GM12878 (cell line): ENCODE results near the gene CST6. TPM values are rescaled to one million over a fixed set of nuclear protein-coding genes. Genes with fewer than 3 reads are reported as not detected.

Experiments
- ATAC-seq: fragments of 200-7000 bp; cut with Tn5 transposase; 3 replicates; pipeline ENCODE4 v1.9.1; 2020; ENCODE audit warnings: mild to moderate bottlenecking, moderate library complexity
- BruUV-seq: library from RNA; stranded (reverse); fragments of 400-500 nt; replicated peaks from 2 replicates; lab custom pipeline; 2021; lab: Mats Ljungman, UMichigan
- CTCF ChIA-PET: fragments of 300-600 bp; sonication (Branson Sonifier 250); formaldehyde crosslinking; extraction: SDS; loops from one replicate; lab custom pipeline; 2021; ENCODE audit warnings: inconsistent platforms; lab: Yijun Ruan, JAX
- POLR2A ChIA-PET: fragments of 350-600 bp; formaldehyde crosslinking; extraction: SDS; loops from one replicate; lab custom pipeline; 2021; ENCODE audit warnings: inconsistent platforms; lab: Charles Lee
- RAD21 ChIA-PET: fragments of 300-600 bp; sonication (Branson Sonifier 250); formaldehyde crosslinking; loops from one replicate; lab custom pipeline; 2023; ENCODE audit warnings: antibody characterized with exemption; ENCODE audit not compliant: unreplicated experiment; lab: Charles Lee
- SMC1A ChIA-PET: fragments of 300-600 bp; sonication (Branson Sonifier 250); formaldehyde crosslinking; loops from one replicate; lab custom pipeline; 2023; ENCODE audit not compliant: unreplicated experiment, uncharacterized antibody; lab: Charles Lee
- DNase-seq: peaks from one replicate; pipeline ENCODE4 v3.0.0-alpha.2; 2011; ENCODE audit warnings: low read depth, low spot score
- FAIRE-seq: peaks from 3 replicates; lab custom pipeline; 2011; peaks lifted over from hg19 to GRCh38; lab: Jason Lieb, UNC
- H2AFZ ChIP-seq: 2 replicates; pipeline ENCODE4 v1.6.0; 2011; ENCODE audit warnings: low read depth, low read length, control low read depth; ENCODE audit not compliant: control insufficient read depth
- H3K27ac ChIP-seq: 2 replicates; pipeline ENCODE4 v1.5.1; 2011; ENCODE audit warnings: control low read depth; ENCODE audit not compliant: control insufficient read depth, insufficient read depth
- H3K27me3 ChIP-seq, 2 experiments: replicated peaks in 1 of 2; 2 replicates each; pipeline versions ENCODE4 v1.6.0 to v1.6.1; 2011; ENCODE audit warnings: low read length in 1 of 2; ENCODE audit not compliant: control insufficient read depth in 2 of 2, insufficient read depth in 2 of 2
- H3K36me3 ChIP-seq, 2 experiments: 2 replicates each; pipeline ENCODE4 v1.5.1; 2011; ENCODE audit warnings: low read length in 1 of 2; ENCODE audit not compliant: control insufficient read depth in 2 of 2, insufficient read depth in 2 of 2
- H3K4me1 ChIP-seq: 2 replicates; pipeline ENCODE4 v1.6.1; 2011; ENCODE audit warnings: mild to moderate bottlenecking, low read length, moderate library complexity, mixed read lengths; ENCODE audit not compliant: control insufficient read depth, insufficient read depth
- H3K4me2 ChIP-seq: 2 replicates; pipeline ENCODE4 v1.6.0; 2011; ENCODE audit warnings: control low read depth; ENCODE audit not compliant: control insufficient read depth, insufficient read depth
- H3K4me3 ChIP-seq: fragments of 200-600 bp; sonication (generic); 2 replicates; pipeline ENCODE4 v1.5.1; 2016
- H3K79me2 ChIP-seq: 2 replicates; pipeline ENCODE4 v1.6.0; 2011; ENCODE audit warnings: low read length; ENCODE audit not compliant: control insufficient read depth, insufficient read depth
- H3K9ac ChIP-seq: 2 replicates; pipeline ENCODE4 v1.8.0; 2011; ENCODE audit warnings: low read length, control low read depth, mixed read lengths; ENCODE audit not compliant: control insufficient read depth, insufficient read depth
- H3K9me3 ChIP-seq: replicated peaks from 3 replicates; pipeline ENCODE4 v1.5.1; 2011; ENCODE audit warnings: mild to moderate bottlenecking, low read length; ENCODE audit not compliant: control insufficient read depth, insufficient read depth
- H4K20me1 ChIP-seq: 2 replicates; pipeline ENCODE4 v1.6.0; 2011; ENCODE audit not compliant: control insufficient read depth, insufficient read depth
- CBX3 ChIP-seq: fragments of 200-600 bp; sonication (generic); IDR thresholded peaks from 2 replicates; pipeline ENCODE4 v1.6.1; 2016; ENCODE audit warnings: low read depth, borderline replicate concordance
- HCFC1 ChIP-seq: fragments of 150-350 bp; IDR thresholded peaks from 2 replicates; pipeline ENCODE4 v1.6.1; 2014; ENCODE audit warnings: low read length
- JUND ChIP-seq: IDR thresholded peaks from 2 replicates; pipeline ENCODE4 v1.6.1; 2012; ENCODE audit warnings: low read depth, mild to moderate bottlenecking, low read length, improper control_type of control experiment, moderate library complexity
- MTA3 ChIP-seq: IDR thresholded peaks from 2 replicates; pipeline ENCODE4 v1.6.1; 2012; ENCODE audit warnings: low read length, inconsistent platforms, borderline replicate concordance
- NRF1 ChIP-seq: conservative IDR thresholded peaks from 2 replicates; pipeline ENCODE4 v1.6.1; 2011; ENCODE audit warnings: mild to moderate bottlenecking, low read depth, low read length, improper control_type of control experiment
- ZBTB4 ChIP-seq: fragments of 450-650 bp; formaldehyde crosslinking; IDR thresholded peaks from 2 replicates; pipeline ENCODE4 v1.4.0; 2022; ENCODE audit warnings: mild to moderate bottlenecking, moderate library complexity
- WGBS: methylation state at CpG from one replicate; pipeline ENCODE4 v1.1.6; 2016; ENCODE audit warnings: low lambda C conversion rate; ENCODE audit not compliant: insufficient replicate concordance, insufficient coverage; ENCODE audit errors: missing lambda C conversion rate; 5-methylcytosine and 5-hydroxymethylcytosine counted together
- in situ Hi-C: fragments of 300-500 bp; cut with MboI; formaldehyde crosslinking; loops from 9 replicates; pipeline ENCODE4 v1.14.3; 2018; ENCODE audit warnings: mixed read lengths
- intact Hi-C: fragments of 100-400 bp; cut with micrococcal nuclease; formaldehyde crosslinking; loops from one replicate; pipeline ENCODE4 v1.14.2; 2022; ENCODE audit not compliant: unreplicated experiment
- polyA plus RNA-seq, 11 experiments: library from polyadenylated mRNA; depleted of rRNA in 4 of 11; unstranded in 6 of 11; stranded (reverse) in 5 of 11; fragments of >200 nt; fragmentation: Nextera tagmentation in 4 of 11; fragmentation: Illumina TruSeq in 1 of 11; extraction: Ambion mirVana in 4 of 11; extraction: Trizol in 1 of 11; gene quantifications; 1 replicate in 1 of 11; 2 replicates in 10 of 11; pipeline versions ENCODE4 v1.2.1 to v1.2.3, GENCODE V29; 2011 to 2016; ENCODE audit warnings: inconsistent platforms in 2 of 11, missing spikeins in 2 of 11, low read depth in 1 of 11
- total RNA-seq, 4 experiments: library from RNA; depleted of rRNA in 3 of 4; stranded (reverse); fragments of >200 nt in 3 of 4; fragmentation: Illumina TruSeq in 1 of 4; extraction: Trizol in 1 of 4; gene quantifications; 2 replicates each; pipeline versions ENCODE4 v1.2.1 to v1.2.3, GENCODE V29; 2013 to 2021

The CST6 gene
- total and polyA plus RNA-seq, 10 of the 15 experiments (the other 5 are each of a cell fraction or from before 2014, with no cell fraction given): not detected

GRCh38 chr11:66011239-66011784 is 496 bp upstream of the CST6 start:
- ChIA-PET POLR2A (interaction anchor here (0.6 to 0.7 kb wide), 2 partner anchors 17 to 57 kb away, joined by 3 to 10 read pairs; no protein-coding TSS in a partner anchor), SMC1A (no interaction called here), CTCF (interaction anchor here (0.8 kb wide), 2 partner anchors 11 to 247 kb away, joined by 3 to 4 read pairs; no protein-coding TSS in a partner anchor)
- 57% methylated on average over 11 of the region's 14 CpGs for WGBS
- Histone ChIP-seq H3K4me1 (no peaks in the 10 kb centered on the region), H3K36me3 (no peaks in the 10 kb centered on the region), H4K20me1 (no peaks in the 10 kb centered on the region)
- in situ Hi-C loops: no loop called here
- DNase-seq (no peak), ATAC-seq (no peak; the same call in 2 of the 3 replicates), FAIRE-seq (no peak)
- TF ChIP-seq MTA3: no peak
- TF ChIP-seq CBX3: no peak
- no peak for TF ChIP-seq NRF1
- no peak for TF ChIP-seq HCFC1
- TF ChIP-seq ZBTB4 (CRISPR knock-in tag): no peak
- no peak for TF ChIP-seq JUND
- TF ChIP-seq, all 136 proteins: peak for 0
- intact Hi-C loops: no loop called here
- Histone ChIP-seq H3K27ac (no peak overlapping the region), H3K9ac (no peak overlapping the region), H3K27me3 (peaks cover 3 to 7% of the 10 kb centered on the region in 2 experiments), H3K79me2 (no peaks in the 10 kb centered on the region), H3K4me2 (no peak overlapping the region), H3K4me3 (no peak overlapping the region), H3K9me3 (no peaks in the 10 kb centered on the region), H2AFZ (no peak overlapping the region)
- no TSS peak for BruUV-seq
- RAD21 ChIA-PET: no interaction called here
